LNCaP clone FGC (cell line): ENCODE measurements around the gene C6orf141.

Source experiments
- DNase-seq: peaks from one replicate; pipeline ENCODE4 v3.0.0-alpha.2; 2011; ENCODE audit warnings: low read depth
- H3K4me3 ChIP-seq: 2 replicates; pipeline ENCODE4 v1.5.1; 2011; ENCODE audit warnings: mild to moderate bottlenecking, low read depth, low read length, control low read depth
- CTCF ChIP-seq: IDR thresholded peaks from 2 replicates; pipeline ENCODE4 v1.5.1; 2012; ENCODE audit warnings: mild to moderate bottlenecking; ENCODE audit not compliant: control insufficient read depth, insufficient read depth; ENCODE audit errors: extremely low read depth

The C6orf141 gene

GRCh38 chr6:49524541-49524940 lies 25.9 kb upstream of the C6orf141 start:
- H3K4me3 ChIP-seq = no peak overlapping the region
- TF ChIP-seq CTCF = no peak
- DNase-seq = peak; percentile 67

- TF ChIP-seq CTCF = no peak
- DNase-seq = no peak
- H3K4me3 ChIP-seq = no peak overlapping the region
These were observed 23.9 kb upstream of the C6orf141 start for GRCh38 chr6:49526598-49526997.

DNA sequence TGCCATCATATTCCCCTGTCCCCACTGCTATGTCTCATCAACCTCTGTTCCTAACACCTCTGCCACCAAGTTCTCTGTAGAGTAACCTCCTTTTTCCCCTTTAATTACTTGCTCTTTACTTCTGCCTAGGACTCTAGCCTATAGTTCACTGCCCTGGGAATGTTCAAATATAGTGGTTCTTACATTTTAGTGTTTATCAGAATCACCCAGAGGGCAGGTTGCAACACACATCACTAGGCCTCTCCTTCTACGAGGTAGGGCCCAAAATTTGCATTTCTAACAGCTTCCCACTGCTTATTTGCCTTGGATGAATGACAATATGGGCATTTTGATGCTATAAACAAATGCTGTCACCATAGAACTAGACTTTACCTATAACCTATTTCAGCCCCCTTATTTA lies 23.1 kb upstream of the C6orf141 start:
- no peak overlapping the region for H3K4me3 ChIP-seq
- DNase-seq = no peak
- TF ChIP-seq CTCF = no peak

- DNase-seq = no peak
- no peak for TF ChIP-seq CTCF
- no peak overlapping the region for H3K4me3 ChIP-seq
These were observed 21.9 kb upstream of the C6orf141 start for GRCh38 chr6:49528571-49528970.

DNA sequence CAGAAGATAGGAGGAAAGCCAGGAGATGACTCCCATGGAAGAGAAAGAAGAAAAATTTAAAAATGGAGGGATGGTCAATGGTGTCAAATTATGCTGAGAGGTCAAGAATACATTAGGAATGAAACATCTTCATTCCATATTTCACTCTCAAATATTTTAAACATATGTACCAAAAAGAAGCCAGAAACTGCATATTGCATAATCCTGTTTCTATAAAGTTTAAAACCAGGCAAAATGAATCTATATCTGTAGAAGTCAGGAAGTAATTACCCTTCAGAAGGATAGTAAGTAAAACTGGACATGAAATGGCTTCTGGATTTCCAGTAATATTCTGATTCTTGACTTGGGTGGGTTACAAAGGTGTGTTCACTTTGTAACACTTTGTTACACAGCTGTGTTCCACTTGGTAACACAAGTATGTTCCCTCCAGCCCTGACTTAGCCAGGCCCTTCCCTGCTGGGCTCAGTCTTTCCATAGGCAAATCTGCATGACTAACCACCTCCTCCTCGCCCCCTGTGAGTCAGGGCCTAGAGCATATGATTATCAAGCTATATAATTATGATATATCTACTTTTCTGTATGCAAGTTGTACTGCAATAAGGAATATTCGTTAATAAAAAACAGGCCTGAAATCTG lies 20.2 kb upstream of the C6orf141 start:
- TF ChIP-seq CTCF = no peak
- no peak overlapping the region for H3K4me3 ChIP-seq
- no peak for DNase-seq

DNA sequence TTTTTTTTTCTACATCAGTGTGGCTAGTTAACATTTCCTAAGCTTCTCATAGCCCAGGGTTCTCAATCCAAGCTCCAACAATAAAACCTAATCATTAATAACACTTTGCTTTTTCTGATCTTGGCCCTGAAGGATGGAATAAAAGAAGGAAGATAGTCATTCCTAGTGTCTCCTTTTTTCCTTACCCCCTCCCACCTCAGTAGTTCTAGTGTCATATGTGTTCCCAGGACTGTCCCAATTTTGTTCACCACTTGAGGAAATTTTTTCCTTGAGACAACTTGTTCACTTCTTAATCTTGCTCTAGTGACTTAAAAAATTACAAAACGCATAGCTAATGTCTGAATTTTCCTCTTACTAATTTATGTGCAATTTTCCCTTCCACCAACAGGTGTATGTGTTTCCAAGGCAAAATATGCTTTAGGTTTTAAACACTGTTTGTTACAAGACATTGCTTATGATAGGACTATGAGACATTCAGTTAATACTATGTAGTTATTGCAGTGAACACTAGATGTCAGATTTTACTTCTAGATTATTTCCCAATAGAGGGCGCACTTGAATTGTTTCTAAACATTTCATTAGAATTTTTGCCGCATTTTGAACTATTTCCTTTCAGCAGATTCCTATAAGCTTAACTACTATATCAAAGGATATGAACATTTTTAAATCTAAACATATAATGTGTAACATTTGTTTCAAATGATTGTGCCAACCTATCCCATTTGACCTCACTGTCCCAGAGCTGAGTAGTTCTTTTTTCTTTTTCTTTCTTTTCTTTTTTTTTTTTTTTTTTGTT lies 18.5 kb upstream of the C6orf141 start:
- peak; percentile 72 for DNase-seq
- peak; percentile 81 for TF ChIP-seq CTCF
- H3K4me3 ChIP-seq = no peak overlapping the region
